ENCODE results near the gene ELOVL6. TPM values are rescaled to one million over a fixed set of nuclear protein-coding genes. Genes with fewer than 3 reads are reported as not detected.

Gene ELOVL6
- total and polyA plus RNA-seq, 7 donors, result 1.2 to 43.6 (median 4.7) TPM

DNA sequence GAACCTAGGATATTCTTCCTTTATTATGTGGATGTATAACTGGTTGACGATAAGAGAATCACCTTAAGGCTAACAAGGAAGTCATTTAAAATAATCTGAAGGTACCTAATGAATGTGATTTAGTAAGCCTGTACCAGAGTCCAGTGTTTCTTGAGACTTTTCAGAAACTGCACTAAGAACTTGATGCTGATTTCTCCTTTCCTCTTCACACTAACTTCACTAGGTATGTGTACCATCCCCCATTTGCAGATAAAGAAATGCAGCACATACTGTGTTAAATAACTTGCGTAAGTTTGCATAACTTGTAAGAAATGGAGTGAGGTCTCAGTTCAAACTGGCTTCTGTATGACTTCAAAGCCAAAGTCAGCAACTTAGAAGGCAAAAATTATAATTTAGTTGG, 63.3 kb downstream of the ELOVL6 start:
- Histone ChIP-seq H3K4me3 (no peak overlapping the region), H3K27me3 (no peaks in the 10 kb centered on the region), H3K36me3 (no peaks in the 10 kb centered on the region), H3K27ac (no peak overlapping the region), H3K4me1 (no peaks in the 10 kb centered on the region), H3K9me3 (no peaks in the 10 kb centered on the region)
- intact Hi-C loops (cut with DNase I), result no loop called here
- TF ChIP-seq POLR2A (IDR thresholded peaks at IDR 0.05) (no peak), POLR2AphosphoS5 (IDR thresholded peaks at IDR 0.05) (no peak), EP300 (IDR thresholded peaks at IDR 0.05) (no peak)
- WGBS, 2 donors, result 55 to 84% methylated on average over 2 of the region's 2 CpGs
- no peak for DNase-seq

DNA sequence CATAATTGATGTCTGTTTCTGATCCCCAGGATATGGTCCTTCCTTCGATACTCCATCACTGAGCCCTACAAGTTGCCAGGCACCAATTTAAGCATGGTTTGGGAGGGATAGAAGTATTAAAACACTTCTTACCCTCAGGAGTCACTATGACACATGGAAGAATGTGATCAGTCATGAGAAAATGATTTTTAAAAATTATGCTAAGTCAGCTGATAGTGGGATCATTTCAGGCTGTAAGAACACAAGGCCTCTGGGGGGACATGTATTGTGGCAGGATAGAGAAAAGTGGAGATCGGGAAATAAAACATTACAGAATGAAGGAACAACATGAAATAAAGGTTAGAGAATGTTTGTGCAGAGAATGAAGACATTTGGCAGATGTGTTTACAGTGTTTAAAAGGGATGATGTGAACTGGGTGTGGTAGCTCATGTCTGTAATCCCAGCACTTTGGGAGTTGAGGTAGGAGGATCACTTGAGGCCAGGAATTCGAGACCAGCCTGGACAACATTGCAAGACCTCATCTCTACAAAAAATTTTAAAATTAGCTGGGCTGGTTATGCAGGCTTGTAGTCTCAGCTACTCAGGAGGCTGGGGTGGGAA, 64.0 kb downstream of the ELOVL6 start:
- Histone ChIP-seq H3K4me1 (no peaks in the 10 kb centered on the region), H3K4me3 (no peak overlapping the region), H3K36me3 (no peaks in the 10 kb centered on the region), H3K27ac (no peak overlapping the region), H3K27me3 (no peaks in the 10 kb centered on the region), H3K9me3 (no peaks in the 10 kb centered on the region)
- DNase-seq, result no peak
- 79 to 88% methylated on average over 3 of the region's 3 CpGs for WGBS, 2 donors
- intact Hi-C loops (cut with DNase I), result no loop called here
- TF ChIP-seq EP300 (IDR thresholded peaks at IDR 0.05) (no peak), POLR2A (IDR thresholded peaks at IDR 0.05) (no peak), POLR2AphosphoS5 (IDR thresholded peaks at IDR 0.05) (no peak)
- TF ChIP-seq, protein P1, sequence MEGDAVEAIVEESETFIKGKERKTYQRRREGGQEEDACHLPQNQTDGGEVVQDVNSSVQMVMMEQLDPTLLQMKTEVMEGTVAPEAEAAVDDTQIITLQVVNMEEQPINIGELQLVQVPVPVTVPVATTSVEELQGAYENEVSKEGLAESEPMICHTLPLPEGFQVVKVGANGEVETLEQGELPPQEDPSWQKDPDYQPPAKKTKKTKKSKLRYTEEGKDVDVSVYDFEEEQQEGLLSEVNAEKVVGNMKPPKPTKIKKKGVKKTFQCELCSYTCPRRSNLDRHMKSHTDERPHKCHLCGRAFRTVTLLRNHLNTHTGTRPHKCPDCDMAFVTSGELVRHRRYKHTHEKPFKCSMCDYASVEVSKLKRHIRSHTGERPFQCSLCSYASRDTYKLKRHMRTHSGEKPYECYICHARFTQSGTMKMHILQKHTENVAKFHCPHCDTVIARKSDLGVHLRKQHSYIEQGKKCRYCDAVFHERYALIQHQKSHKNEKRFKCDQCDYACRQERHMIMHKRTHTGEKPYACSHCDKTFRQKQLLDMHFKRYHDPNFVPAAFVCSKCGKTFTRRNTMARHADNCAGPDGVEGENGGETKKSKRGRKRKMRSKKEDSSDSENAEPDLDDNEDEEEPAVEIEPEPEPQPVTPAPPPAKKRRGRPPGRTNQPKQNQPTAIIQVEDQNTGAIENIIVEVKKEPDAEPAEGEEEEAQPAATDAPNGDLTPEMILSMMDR (IDR thresholded peaks at IDR 0.05), result no peak

DNA sequence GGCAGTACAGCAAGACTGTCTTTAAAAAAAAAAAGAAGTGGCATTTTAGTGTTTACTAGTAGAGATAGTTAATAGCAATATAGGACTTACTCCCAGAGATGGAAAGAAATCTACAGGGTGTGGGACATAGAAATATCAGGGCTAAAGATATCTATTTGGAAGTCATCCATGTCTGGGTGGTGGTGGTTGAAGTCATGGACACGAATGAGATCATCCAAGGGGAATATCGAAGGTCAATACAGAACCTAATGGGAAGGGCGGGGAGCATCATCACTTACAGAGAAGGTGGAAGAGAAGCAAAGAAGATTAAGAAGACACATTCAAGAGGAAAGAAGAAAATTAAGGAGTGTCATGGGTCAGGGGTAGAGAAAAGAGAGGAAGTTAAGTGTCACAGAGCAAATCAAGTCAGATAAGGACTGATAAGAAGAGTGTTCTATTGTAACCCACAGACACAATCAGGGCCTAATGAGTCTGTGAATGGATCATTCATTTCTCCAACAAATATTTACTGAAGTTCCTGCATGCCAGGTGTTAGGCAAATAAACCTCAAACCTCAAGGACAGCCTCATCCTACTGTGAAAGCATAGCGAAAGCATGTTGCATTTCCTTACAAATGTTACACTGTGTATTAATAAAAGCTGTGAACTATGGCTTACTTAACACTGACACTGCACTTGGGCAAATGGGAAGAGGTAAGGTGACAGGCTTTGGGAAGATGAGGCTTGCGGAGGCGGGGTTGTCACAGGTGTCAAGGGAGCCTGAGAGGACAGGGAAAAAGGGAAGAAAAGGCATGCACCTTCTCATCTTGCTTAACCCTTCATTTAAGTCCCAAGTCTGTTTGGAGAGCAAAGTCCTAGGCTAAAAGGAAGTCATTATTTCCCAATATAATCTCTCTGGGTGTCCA, 65.3 kb downstream of the ELOVL6 start:
- no peaks in the 10 kb centered on the region for H3K9me3 ChIP-seq
- H3K27ac ChIP-seq, result no peak overlapping the region
- no peaks in the 10 kb centered on the region for H3K4me1 ChIP-seq
- H3K4me3 ChIP-seq, result no peak overlapping the region
- 23 to 69% methylated on average over 6 of the region's 6 CpGs for WGBS, 2 donors
- intact Hi-C loops (cut with DNase I), result no loop called here
- H3K36me3 ChIP-seq, result no peaks in the 10 kb centered on the region
- TF ChIP-seq POLR2AphosphoS5 (IDR thresholded peaks at IDR 0.05) (no peak), POLR2A (IDR thresholded peaks at IDR 0.05) (no peak), EP300 (IDR thresholded peaks at IDR 0.05) (no peak)
- TF ChIP-seq, protein P1 (IDR thresholded peaks at IDR 0.05), result no peak
- no peak for DNase-seq
- H3K27me3 ChIP-seq, result no peaks in the 10 kb centered on the region

DNA sequence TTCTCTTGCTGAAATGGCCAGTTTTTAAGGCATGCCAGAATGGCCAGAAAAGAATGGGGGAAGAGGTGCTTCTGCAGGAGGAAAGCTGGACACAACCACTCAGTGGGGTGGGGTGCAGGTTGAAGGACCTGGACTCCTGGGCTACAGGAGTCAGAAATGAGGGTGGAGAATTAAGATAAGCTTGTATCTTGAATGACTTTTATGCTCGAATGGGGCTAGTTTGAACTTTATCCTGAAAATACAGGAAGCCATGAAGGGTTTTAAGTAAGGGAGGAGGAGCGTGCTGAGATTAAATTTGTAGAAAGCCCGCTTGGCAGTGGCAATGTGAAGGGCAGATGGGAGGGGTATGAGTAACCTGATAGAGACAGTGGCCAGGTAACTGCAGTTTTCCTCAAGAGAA, 66.5 kb downstream of the ELOVL6 start:
- H3K27me3 ChIP-seq, result no peaks in the 10 kb centered on the region
- no peaks in the 10 kb centered on the region for H3K9me3 ChIP-seq
- no peak overlapping the region for H3K4me3 ChIP-seq
- no peak overlapping the region for H3K27ac ChIP-seq
- 14 to 72% methylated on average over 3 of the region's 3 CpGs for WGBS, 2 donors
- H3K4me1 ChIP-seq, result no peaks in the 10 kb centered on the region
- H3K36me3 ChIP-seq, result no peaks in the 10 kb centered on the region
- DNase-seq, result no peak
- TF ChIP-seq POLR2A (IDR thresholded peaks at IDR 0.05) (no peak), EP300 (IDR thresholded peaks at IDR 0.05) (no peak), POLR2AphosphoS5 (IDR thresholded peaks at IDR 0.05) (no peak)
- TF ChIP-seq, protein P1 (IDR thresholded peaks at IDR 0.05), result no peak
- intact Hi-C loops (cut with DNase I), result no loop called here

DNA sequence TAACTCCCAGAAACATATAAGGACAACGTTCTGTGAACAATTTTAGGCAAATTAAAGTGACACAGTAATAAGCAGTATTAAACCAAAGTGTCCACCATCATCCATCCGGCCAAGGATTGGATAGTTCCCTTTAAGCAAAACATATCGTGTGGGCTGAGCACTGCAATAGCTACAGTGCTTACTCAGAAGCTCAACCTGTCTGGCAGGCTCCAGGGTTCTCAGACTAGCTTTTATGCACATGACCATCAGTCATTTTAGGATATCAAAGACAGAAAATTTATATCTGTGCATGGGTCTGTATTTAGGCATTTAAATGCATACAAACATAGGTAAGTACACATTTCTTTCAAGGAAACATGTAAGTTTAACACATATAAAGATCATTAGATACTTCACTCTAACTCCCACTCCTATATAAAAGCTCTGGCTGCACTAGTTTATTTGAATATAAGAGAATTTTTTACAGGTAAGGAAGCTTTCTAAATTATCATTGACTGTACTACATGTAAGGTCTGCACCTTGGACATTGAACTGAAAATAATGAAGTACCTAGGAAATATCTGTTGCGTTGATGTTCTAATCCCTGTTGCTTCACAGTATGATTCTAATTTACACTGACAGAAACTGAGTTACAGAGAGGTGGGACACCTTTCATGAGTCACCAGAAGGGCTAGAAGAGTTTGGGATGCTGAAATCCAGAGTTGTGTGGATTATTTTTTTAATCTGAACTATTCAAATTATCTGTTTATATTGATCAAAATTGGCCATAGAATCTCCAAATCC, 67.6 kb downstream of the ELOVL6 start:
- Histone ChIP-seq H3K27me3 (no peaks in the 10 kb centered on the region), H3K9me3 (no peaks in the 10 kb centered on the region), H3K4me3 (no peak overlapping the region), H3K36me3 (no peaks in the 10 kb centered on the region), H3K4me1 (no peaks in the 10 kb centered on the region), H3K27ac (no peak overlapping the region)
- intact Hi-C loops (cut with DNase I), result no loop called here
- 78 to 89% methylated on average over 4 of the region's 4 CpGs for WGBS, 2 donors
- no peak for TF ChIP-seq EP300 (IDR thresholded peaks at IDR 0.05)
- no peak for TF ChIP-seq POLR2A (IDR thresholded peaks at IDR 0.05)
- TF ChIP-seq POLR2AphosphoS5 (IDR thresholded peaks at IDR 0.05), result no peak
- TF ChIP-seq, protein P1 (IDR thresholded peaks at IDR 0.05), result no peak
- DNase-seq, result no peak
